A549 treated with RU486 at 1 μM for 4 hours (cell line): ENCODE measurements around the gene B4GALT3. TPM values are rescaled to one million over a fixed set of nuclear protein-coding genes. Genes with fewer than 3 reads are reported as not detected.

ENCODE experiments used
- total RNA-seq: library from RNA; stranded (reverse); fragments of 200-300 nt; extraction: Qiagen RNA extraction; gene quantifications from 5 replicates; pipeline ENCODE4 v1.2.3, GENCODE V29; 2022; ENCODE audit warnings: low read depth

B4GALT3 gene
- total RNA-seq: 24.3 to 29.3 TPM (median 28.7 TPM) in 5 replicates

DNA sequence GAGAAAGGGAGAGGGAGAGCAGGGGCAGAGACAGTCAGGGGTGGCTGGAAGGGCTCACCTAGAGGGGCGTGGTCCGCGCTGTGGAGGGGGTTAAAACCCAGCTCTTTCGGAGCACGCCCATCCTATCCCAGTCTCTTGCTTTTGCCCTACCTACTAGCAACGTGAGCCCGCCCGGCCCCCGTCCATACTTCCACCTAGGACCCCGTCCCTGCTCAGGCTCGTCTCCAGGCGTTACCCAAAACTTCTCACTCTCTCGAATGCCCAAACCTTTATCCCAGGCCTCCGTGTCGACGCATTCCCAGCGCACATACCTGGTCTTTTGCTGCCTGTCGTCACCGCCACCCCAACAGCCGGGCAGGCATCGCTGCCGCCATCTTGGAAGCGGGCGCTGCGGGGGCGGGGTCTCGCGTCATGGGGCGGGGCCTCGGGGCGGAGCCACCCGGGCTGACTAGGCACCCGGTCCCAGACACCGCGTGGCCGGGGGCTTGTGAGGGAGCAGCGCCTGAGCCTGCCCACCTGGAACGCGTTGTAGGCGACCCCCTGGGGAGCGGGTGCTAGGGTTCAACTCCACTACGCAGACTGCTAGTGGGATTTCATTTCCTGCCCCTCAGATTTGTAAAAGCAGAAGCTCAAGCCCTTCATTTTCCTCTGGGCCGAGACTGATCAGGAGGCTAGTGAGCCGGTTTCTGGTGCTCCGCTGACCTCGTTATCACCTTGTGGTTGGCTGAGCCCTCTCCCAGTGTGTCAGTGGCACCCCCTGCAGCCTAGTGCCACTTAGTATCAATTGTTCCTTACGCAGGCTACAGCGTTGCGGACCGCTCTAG, at the start of gene B4GALT3:
B4GALT3 (minus strand) TSS at position 396 of the 824 bp plus-strand sequence. CDS start 1,447 bp downstream, outside the sequence.

GRCh38 chr1:161225534-161226319, 48.4 kb upstream of the B4GALT3 start, which contains the start of gene TOMM40L:
TOMM40L (plus strand) TSS chr1:161226060; CDS start chr1:161226490, 430 bp downstream.

DNA sequence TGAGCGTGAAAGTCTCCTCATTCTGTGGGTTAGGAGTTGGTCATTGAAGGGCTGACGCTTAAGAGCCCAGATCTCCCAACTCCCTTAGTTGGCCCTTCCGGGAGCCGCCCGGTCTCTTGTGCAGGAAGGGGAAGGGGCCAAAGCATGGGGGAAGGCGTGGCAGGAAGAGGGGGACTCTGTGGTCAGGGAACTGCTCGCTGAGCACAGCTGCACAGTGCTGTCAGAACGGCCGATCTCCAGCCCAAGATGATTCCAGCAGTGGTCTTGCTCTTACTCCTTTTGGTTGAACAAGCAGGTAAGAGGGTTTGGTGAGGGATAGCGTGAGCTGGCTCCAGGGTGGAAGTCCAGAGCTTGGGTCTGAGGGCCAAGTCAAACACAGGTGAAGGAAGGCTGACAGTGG, 37.8 kb upstream of the B4GALT3 start, which contains the start of gene FCER1G:
FCER1G (plus strand) TSS at position 220 of the 400 bp plus-strand sequence; CDS start at position 247, 27 bp downstream.

GRCh38 chr1:161201836-161202712, 24.8 kb upstream of the B4GALT3 start, which contains the start of gene NDUFS2:
NDUFS2 (plus strand) TSS chr1:161202367; CDS start chr1:161202386, 19 bp downstream.

DNA sequence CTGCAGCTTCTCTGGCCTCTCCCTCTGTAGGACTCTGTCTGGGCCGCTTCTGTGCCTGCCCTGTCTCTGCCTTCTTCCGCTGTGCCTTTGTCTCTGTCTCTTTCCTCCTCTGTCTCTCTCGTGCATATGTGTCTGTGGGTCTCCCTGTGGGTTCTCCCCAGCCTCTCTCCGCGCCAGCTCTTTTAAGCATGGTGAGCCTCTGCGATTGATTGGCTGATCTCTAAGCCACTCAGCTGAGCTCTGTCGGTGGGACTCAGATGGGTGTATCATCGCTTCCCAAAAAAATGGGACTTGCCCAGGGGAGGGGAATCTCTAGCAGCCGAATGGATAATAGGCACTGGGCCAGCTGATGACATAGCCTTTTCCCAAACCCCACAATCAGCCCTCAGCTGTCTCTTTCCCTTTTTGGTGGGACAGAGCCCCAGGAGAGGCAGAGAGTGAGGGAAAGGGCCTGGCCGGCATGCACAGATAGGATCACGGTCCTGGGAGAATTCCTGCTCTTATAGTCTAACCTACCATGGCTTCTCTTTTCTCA, 21.7 kb upstream of the B4GALT3 start, which contains the start of gene ADAMTS4:
ADAMTS4 (minus strand) TSS at position 158 of the 535 bp plus-strand sequence. CDS start 427 bp downstream, outside the sequence.

GRCh38 chr1:161165742-161166668, 11.3 kb downstream of the B4GALT3 start, which contains the start of gene PPOX:
PPOX (plus strand) TSS chr1:161166426; CDS start chr1:161166848, 422 bp downstream.

GRCh38 chr1:161159087-161159912, 18.0 kb downstream of the B4GALT3 start, which contains the start of gene USP21:
USP21 (plus strand) TSS chr1:161159500; CDS start chr1:161160641, 1,141 bp downstream.

DNA sequence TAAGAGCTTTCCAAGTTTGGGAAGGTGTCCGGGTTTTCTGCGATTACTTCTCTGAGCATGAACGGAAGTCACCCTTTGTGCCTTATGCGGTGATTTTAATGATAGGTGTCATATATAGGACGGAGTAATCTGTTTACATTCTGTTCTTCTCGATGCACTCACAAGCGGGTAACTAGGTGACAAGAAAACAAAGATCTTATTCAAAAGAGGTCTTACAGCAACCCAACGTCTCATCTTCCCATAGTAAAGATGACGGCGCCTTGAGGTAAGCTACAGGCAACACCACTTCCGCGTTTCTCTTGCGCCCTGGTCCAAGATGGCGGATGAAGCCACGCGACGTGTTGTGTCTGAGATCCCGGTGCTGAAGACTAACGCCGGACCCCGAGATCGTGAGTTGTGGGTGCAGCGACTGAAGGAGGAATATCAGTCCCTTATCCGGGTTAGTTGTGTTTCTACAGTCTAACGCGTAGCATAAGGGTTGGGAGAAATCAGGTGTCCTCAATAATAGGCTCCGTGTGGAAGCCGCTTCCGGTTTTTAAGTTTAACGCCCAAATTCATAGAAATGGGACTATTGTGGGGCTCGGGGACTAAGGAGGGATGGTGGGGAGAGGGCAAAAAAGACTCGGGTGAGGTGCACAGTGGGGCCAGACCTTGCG, 23.5 kb downstream of the B4GALT3 start, which contains the start of gene UFC1:
UFC1 (plus strand) TSS at position 297 of the 656 bp plus-strand sequence; CDS start at position 317, 20 bp downstream.

GRCh38 chr1:161132410-161133219, 44.7 kb downstream of the B4GALT3 start, which contains the start of gene DEDD:
DEDD (minus strand) TSS chr1:161132667; CDS start chr1:161124462, 8,205 bp downstream.

Other genes with a start within 250 kb of the B4GALT3 start
- gene ITLN2, start 222.7 kb downstream of the B4GALT3 start, total RNA-seq: 0.22 to 0.33 TPM in 2 of 5 replicates, not detected in the others
- 39.5 to 67.9 TPM (median 59.7 TPM) in 5 replicates for gene F11R, start 156.4 kb downstream of the B4GALT3 start, total RNA-seq
- 0.34 to 0.41 TPM in 2 of 5 replicates, not detected in the others for gene TSTD1, start 138.5 kb downstream of the B4GALT3 start, total RNA-seq
- gene USF1, start 131.5 kb downstream of the B4GALT3 start, total RNA-seq: 48.4 to 53.4 TPM (median 50.6 TPM) in 5 replicates
- gene ARHGAP30, start 107.6 kb downstream of the B4GALT3 start, total RNA-seq: 0.07 to 0.14 TPM (median 0.11 TPM) in 5 replicates
- gene NECTIN4, start 87.9 kb downstream of the B4GALT3 start, total RNA-seq: 1.5 to 2.2 TPM (median 1.9 TPM) in 5 replicates
- gene KLHDC9, start 79.1 kb downstream of the B4GALT3 start, total RNA-seq: 1.2 to 2.4 TPM (median 1.6 TPM) in 5 replicates
- 118 to 142 TPM (median 129 TPM) in 5 replicates for gene PFDN2, start 59.5 kb downstream of the B4GALT3 start, total RNA-seq
- gene NIT1, start 59.4 kb downstream of the B4GALT3 start, total RNA-seq: 24.4 to 32.0 TPM (median 31.3 TPM) in 5 replicates
- 26.1 to 32.6 TPM (median 30.9 TPM) in 5 replicates for gene DEDD, start 44.8 kb downstream of the B4GALT3 start, total RNA-seq
- 87.5 to 152 TPM (median 96.7 TPM) in 5 replicates for gene UFC1, start 23.5 kb downstream of the B4GALT3 start, total RNA-seq
- gene USP21, start 18.0 kb downstream of the B4GALT3 start, total RNA-seq: 18.0 to 24.6 TPM (median 20.0 TPM) in 5 replicates
- 10.7 to 14.9 TPM (median 12.9 TPM) in 5 replicates for gene PPOX, start 11.1 kb downstream of the B4GALT3 start, total RNA-seq
- not detected in 5 replicates for gene ADAMTS4, start 21.5 kb upstream of the B4GALT3 start, total RNA-seq
- gene NDUFS2, start 24.9 kb upstream of the B4GALT3 start, total RNA-seq: 81.9 to 101 TPM (median 84.4 TPM) in 5 replicates
- gene FCER1G, start 37.8 kb upstream of the B4GALT3 start, total RNA-seq: 0.51 TPM in 1 of 5 replicates, not detected in the others
- gene APOA2, start 46.1 kb upstream of the B4GALT3 start, total RNA-seq: 6.6 TPM in 1 of 5 replicates, not detected in the others
- gene TOMM40L, start 48.6 kb upstream of the B4GALT3 start, total RNA-seq: 9.9 to 11.5 TPM (median 11.1 TPM) in 5 replicates
- not detected in 5 replicates for gene NR1I3, start 60.7 kb upstream of the B4GALT3 start, total RNA-seq
- gene PCP4L1, start 81.2 kb upstream of the B4GALT3 start, total RNA-seq: 0.09 to 0.13 TPM in 2 of 5 replicates, not detected in the others
- gene MPZ, start 132.5 kb upstream of the B4GALT3 start, total RNA-seq: 0.17 to 0.35 TPM (median 0.30 TPM) in 5 replicates
- gene SDHC, start 136.9 kb upstream of the B4GALT3 start, total RNA-seq: 233 to 270 TPM (median 243 TPM) in 5 replicates
- gene CFAP126, start 190.4 kb upstream of the B4GALT3 start, total RNA-seq: 0.14 to 0.56 TPM (median 0.28 TPM) in 4 of 5 replicates, not detected in the other